GM23338 (cell line): ENCODE results near the gene RASL11B. TPM values are rescaled to one million over a fixed set of nuclear protein-coding genes. Genes with fewer than 3 reads are reported as not detected.

Source experiments
- ATAC-seq: fragments of 200-7000 bp; cut with Tn5 transposase; 3 replicates; pipeline ENCODE4 v1.9.1; 2020
- DNase-seq: peaks from one replicate; pipeline ENCODE4 v3.0.0-alpha.2; 2015; ENCODE audit warnings: low spot score
- H2AFZ ChIP-seq: fragments of 200-600 bp; sonication (generic); 2 replicates; pipeline ENCODE4 v1.8.0; 2016; ENCODE audit warnings: antibody characterized with exemption, mild to moderate bottlenecking, moderate library complexity
- H3F3A ChIP-seq: fragments of 200-600 bp; sonication (generic); replicated peaks from 2 replicates; pipeline ENCODE4 v1.8.0; 2017; ENCODE audit warnings: antibody characterized with exemption, mixed run types, low read depth
- H3K27ac ChIP-seq: fragments of 200-600 bp; sonication (generic); 2 replicates; pipeline ENCODE4 v1.6.1; 2016; ENCODE audit warnings: low read depth
- H3K27me3 ChIP-seq: fragments of 200-600 bp; sonication (generic); 2 replicates; pipeline ENCODE4 v1.8.0; 2016; ENCODE audit warnings: mild to moderate bottlenecking, mixed run types, moderate library complexity; ENCODE audit not compliant: insufficient read depth
- H3K36me3 ChIP-seq: fragments of 200-600 bp; sonication (generic); 2 replicates; pipeline ENCODE4 v1.8.0; 2016; ENCODE audit warnings: mild to moderate bottlenecking; ENCODE audit not compliant: insufficient read depth
- H3K4me1 ChIP-seq: fragments of 200-600 bp; sonication (generic); 2 replicates; pipeline ENCODE4 v1.8.0; 2016; ENCODE audit warnings: mild to moderate bottlenecking, moderate library complexity; ENCODE audit not compliant: insufficient read depth
- H3K4me2 ChIP-seq: fragments of 200-600 bp; sonication (generic); 2 replicates; pipeline ENCODE4 v1.7.1; 2017; ENCODE audit warnings: mixed run types
- H3K4me3 ChIP-seq: fragments of 200-600 bp; sonication (generic); 2 replicates; pipeline ENCODE4 v1.6.1; 2016; ENCODE audit warnings: mixed run types
- H3K79me2 ChIP-seq: fragments of 200-600 bp; sonication (generic); replicated peaks from 2 replicates; pipeline ENCODE4 v1.8.0; 2017; ENCODE audit warnings: mild to moderate bottlenecking; ENCODE audit not compliant: insufficient read depth
- H3K9me2 ChIP-seq: fragments of 200-600 bp; sonication (generic); 2 replicates; pipeline ENCODE4 v1.8.0; 2017; ENCODE audit not compliant: insufficient read depth
- H4K20me1 ChIP-seq: fragments of 200-600 bp; sonication (generic); replicated peaks from 2 replicates; pipeline ENCODE4 v1.8.0; 2017; ENCODE audit warnings: mild to moderate bottlenecking; ENCODE audit not compliant: insufficient read depth
- H3K27ac Mint-ChIP-seq: 2 replicates; pipeline ENCODE4 v1.8.0; 2020; ENCODE audit warnings: inconsistent platforms, mild to moderate bottlenecking, moderate library complexity, mixed read lengths
- H3K27me3 Mint-ChIP-seq: 3 replicates; pipeline ENCODE4 v1.8.0; 2022; ENCODE audit warnings: low read depth, mild to moderate bottlenecking, moderate library complexity, mixed read lengths, inconsistent platforms; ENCODE audit not compliant: insufficient read depth, poor library complexity
- H3K36me3 Mint-ChIP-seq: 3 replicates; pipeline ENCODE4 v1.8.0; 2021; ENCODE audit warnings: low read depth, mild to moderate bottlenecking, inconsistent platforms, moderate library complexity, mixed read lengths
- H3K4me1 Mint-ChIP-seq: 3 replicates; pipeline ENCODE4 v1.8.0; 2020; ENCODE audit warnings: mild to moderate bottlenecking, inconsistent platforms, mixed read lengths
- H3K4me3 Mint-ChIP-seq: 3 replicates; pipeline ENCODE4 v1.8.0; 2021; ENCODE audit warnings: moderate library complexity, mild to moderate bottlenecking, inconsistent platforms, mixed read lengths
- H3K9me3 Mint-ChIP-seq: 3 replicates; pipeline ENCODE4 v1.8.0; 2020; ENCODE audit warnings: moderate library complexity, mild to moderate bottlenecking, inconsistent platforms, mixed read lengths
- CREB1 ChIP-seq: fragments of 250-450 bp; sonication (Bioruptor Pico); IDR thresholded peaks from 2 replicates; pipeline ENCODE4 v1.5.0; 2020; ENCODE audit warnings: low read depth, mild to moderate bottlenecking, moderate library complexity
- EZH2 ChIP-seq: fragments of 200-600 bp; sonication (generic); IDR thresholded peaks from one replicate; pipeline ENCODE4 v1.8.0; 2017; ENCODE audit warnings: antibody characterized with exemption, mild to moderate bottlenecking, low read depth; ENCODE audit not compliant: unreplicated experiment
- EZH2phosphoT487 ChIP-seq: fragments of 200-600 bp; sonication (generic); IDR thresholded peaks from one replicate; pipeline ENCODE4 v1.8.1; 2018; ENCODE audit warnings: antibody characterized with exemption; ENCODE audit not compliant: unreplicated experiment
- JUNB ChIP-seq: IDR thresholded peaks from one replicate; pipeline ENCODE4 v1.6.1; 2016; ENCODE audit warnings: antibody characterized with exemption; ENCODE audit not compliant: unreplicated experiment
- NANOG ChIP-seq: IDR thresholded peaks from 2 replicates; pipeline ENCODE4 v1.6.1; 2016; ENCODE audit warnings: antibody characterized with exemption, borderline replicate concordance
- POLR2AphosphoS5 ChIP-seq: IDR thresholded peaks from 2 replicates; pipeline ENCODE4 v1.6.1; 2016; ENCODE audit warnings: antibody characterized with exemption, low read depth
- STAT1 ChIP-seq: IDR thresholded peaks from one replicate; pipeline ENCODE4 v1.6.1; 2016; ENCODE audit warnings: antibody characterized with exemption; ENCODE audit not compliant: unreplicated experiment
- ZNF331 ChIP-seq: fragments of 250-450 bp; sonication (Bioruptor Pico); IDR thresholded peaks from 2 replicates; pipeline ENCODE4 v1.5.0; 2020; ENCODE audit warnings: low read depth, mild to moderate bottlenecking, moderate library complexity
- polyA plus RNA-seq: library from polyadenylated mRNA; unstranded; fragments of >200 nt; fragmentation: Nextera tagmentation; extraction: Ambion mirVana; gene quantifications from 2 replicates; pipeline ENCODE4 v1.2.1, GENCODE V29; 2016
- total RNA-seq: library from RNA; depleted of rRNA; stranded (reverse); fragments of >200 nt; shearing (Covaris generic); gene quantifications from 2 replicates; pipeline ENCODE4 v1.2.3, GENCODE V29; 2014
- TF ChIP-seq, protein P1 (sequence below): IDR thresholded peaks from one replicate; pipeline ENCODE4 v1.6.1; 2018; ENCODE audit warnings: antibody characterized with exemption; ENCODE audit not compliant: unreplicated experiment
- TF ChIP-seq, protein P2 (sequence below): IDR thresholded peaks from 2 replicates; pipeline ENCODE4 v1.6.1; 2016; ENCODE audit warnings: antibody characterized with exemption
- TF ChIP-seq, protein P3 (sequence below), 2 experiments: fragments of 200-600 bp in 1 of 2; sonication (generic) in 1 of 2; conservative IDR thresholded peaks; 2 replicates each; pipeline versions ENCODE4 v1.5.1 to v1.6.1; 2016 to 2017; ENCODE audit warnings: antibody characterized with exemption in 2 of 2, low read depth in 2 of 2, mild to moderate bottlenecking in 2 of 2, moderate library complexity in 1 of 2

The RASL11B gene
- total and polyA plus RNA-seq, 2 experiments from 2014 or later = 69.7 to 100.0 TPM

DNA sequence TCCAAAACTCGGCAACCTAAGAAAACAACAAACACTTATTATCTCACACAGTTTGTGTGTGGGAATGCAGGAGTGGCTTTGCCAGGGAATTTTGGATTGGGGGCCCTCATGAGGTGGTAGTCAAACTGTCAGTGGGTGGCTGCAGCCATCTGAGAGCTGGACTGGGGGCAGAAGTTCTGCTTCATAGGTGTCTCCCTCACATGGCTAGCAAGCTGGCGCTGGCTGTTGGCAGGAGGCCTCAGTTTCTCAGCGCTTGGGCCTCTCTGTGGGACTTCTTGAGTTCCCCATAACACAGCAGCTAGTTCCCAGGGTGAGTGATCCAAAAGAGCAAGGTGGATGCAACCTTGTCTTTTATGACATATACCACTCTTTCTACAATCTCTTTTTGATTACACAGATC lies 26.0 kb upstream of the RASL11B start:
- Histone ChIP-seq H3K27me3 (no peaks in the 10 kb centered on the region), H4K20me1 (no peaks in the 10 kb centered on the region), H3K27ac (peak overlapping the region; percentile 94), H3K4me2 (no peak overlapping the region), H2AFZ (no peak overlapping the region), H3F3A (peaks cover 5% of the 10 kb centered on the region; the same call in 1 of the 2 replicates), H3K4me3 (no peak overlapping the region), H3K4me1 (peaks cover 34% of the 10 kb centered on the region), H3K36me3 (no peaks in the 10 kb centered on the region), H3K79me2 (no peaks in the 10 kb centered on the region), H3K9me2 (peaks cover 19% of the 10 kb centered on the region)
- Mint-ChIP-seq H3K36me3 (peaks cover 10% of the 10 kb centered on the region; the same call in 2 of the 3 replicates), H3K27ac (peak overlapping the region; percentile 92), H3K4me1 (peaks cover 68% of the 10 kb centered on the region), H3K27me3 (peaks cover 3% of the 10 kb centered on the region), H3K4me3 (no peak overlapping the region), H3K9me3 (no peaks in the 10 kb centered on the region; the same call in 2 of the 3 replicates)
- DNase-seq (no peak), ATAC-seq (no peak)
- TF ChIP-seq POLR2AphosphoS5 (no peak), NANOG (no peak), JUNB (no peak), EZH2phosphoT487 (no peak), STAT1 (no peak), ZNF331 (CRISPR knock-in tag) (no peak), EZH2 (no peak), CREB1 (no peak)
- TF ChIP-seq, protein P1, sequence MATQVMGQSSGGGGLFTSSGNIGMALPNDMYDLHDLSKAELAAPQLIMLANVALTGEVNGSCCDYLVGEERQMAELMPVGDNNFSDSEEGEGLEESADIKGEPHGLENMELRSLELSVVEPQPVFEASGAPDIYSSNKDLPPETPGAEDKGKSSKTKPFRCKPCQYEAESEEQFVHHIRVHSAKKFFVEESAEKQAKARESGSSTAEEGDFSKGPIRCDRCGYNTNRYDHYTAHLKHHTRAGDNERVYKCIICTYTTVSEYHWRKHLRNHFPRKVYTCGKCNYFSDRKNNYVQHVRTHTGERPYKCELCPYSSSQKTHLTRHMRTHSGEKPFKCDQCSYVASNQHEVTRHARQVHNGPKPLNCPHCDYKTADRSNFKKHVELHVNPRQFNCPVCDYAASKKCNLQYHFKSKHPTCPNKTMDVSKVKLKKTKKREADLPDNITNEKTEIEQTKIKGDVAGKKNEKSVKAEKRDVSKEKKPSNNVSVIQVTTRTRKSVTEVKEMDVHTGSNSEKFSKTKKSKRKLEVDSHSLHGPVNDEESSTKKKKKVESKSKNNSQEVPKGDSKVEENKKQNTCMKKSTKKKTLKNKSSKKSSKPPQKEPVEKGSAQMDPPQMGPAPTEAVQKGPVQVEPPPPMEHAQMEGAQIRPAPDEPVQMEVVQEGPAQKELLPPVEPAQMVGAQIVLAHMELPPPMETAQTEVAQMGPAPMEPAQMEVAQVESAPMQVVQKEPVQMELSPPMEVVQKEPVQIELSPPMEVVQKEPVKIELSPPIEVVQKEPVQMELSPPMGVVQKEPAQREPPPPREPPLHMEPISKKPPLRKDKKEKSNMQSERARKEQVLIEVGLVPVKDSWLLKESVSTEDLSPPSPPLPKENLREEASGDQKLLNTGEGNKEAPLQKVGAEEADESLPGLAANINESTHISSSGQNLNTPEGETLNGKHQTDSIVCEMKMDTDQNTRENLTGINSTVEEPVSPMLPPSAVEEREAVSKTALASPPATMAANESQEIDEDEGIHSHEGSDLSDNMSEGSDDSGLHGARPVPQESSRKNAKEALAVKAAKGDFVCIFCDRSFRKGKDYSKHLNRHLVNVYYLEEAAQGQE = no peak
- TF ChIP-seq, protein P2, sequence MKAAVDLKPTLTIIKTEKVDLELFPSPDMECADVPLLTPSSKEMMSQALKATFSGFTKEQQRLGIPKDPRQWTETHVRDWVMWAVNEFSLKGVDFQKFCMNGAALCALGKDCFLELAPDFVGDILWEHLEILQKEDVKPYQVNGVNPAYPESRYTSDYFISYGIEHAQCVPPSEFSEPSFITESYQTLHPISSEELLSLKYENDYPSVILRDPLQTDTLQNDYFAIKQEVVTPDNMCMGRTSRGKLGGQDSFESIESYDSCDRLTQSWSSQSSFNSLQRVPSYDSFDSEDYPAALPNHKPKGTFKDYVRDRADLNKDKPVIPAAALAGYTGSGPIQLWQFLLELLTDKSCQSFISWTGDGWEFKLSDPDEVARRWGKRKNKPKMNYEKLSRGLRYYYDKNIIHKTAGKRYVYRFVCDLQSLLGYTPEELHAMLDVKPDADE = no peak
- TF ChIP-seq, protein P3, sequence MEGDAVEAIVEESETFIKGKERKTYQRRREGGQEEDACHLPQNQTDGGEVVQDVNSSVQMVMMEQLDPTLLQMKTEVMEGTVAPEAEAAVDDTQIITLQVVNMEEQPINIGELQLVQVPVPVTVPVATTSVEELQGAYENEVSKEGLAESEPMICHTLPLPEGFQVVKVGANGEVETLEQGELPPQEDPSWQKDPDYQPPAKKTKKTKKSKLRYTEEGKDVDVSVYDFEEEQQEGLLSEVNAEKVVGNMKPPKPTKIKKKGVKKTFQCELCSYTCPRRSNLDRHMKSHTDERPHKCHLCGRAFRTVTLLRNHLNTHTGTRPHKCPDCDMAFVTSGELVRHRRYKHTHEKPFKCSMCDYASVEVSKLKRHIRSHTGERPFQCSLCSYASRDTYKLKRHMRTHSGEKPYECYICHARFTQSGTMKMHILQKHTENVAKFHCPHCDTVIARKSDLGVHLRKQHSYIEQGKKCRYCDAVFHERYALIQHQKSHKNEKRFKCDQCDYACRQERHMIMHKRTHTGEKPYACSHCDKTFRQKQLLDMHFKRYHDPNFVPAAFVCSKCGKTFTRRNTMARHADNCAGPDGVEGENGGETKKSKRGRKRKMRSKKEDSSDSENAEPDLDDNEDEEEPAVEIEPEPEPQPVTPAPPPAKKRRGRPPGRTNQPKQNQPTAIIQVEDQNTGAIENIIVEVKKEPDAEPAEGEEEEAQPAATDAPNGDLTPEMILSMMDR (conservative IDR thresholded peaks at IDR 0.05; ENCODE audit: low read depth in 2 of 2) = no peak
